HT-29 (cell line): ENCODE results near the gene TTC16. TPM values are rescaled to one million over a fixed set of nuclear protein-coding genes. Genes with fewer than 3 reads are reported as not detected.
"Not testable (repeated sequence)": the region's sequence is repeated elsewhere in the genome, so short reads cannot be mapped to it uniquely, and the experiment has no call there.

Experiments used
- DNase-seq: peaks from one replicate; pipeline ENCODE4 v3.0.0-alpha.2; 2015; ENCODE audit warnings: low spot score
- total RNA-seq: library from RNA; depleted of rRNA; stranded (reverse); fragments of >200 nt; shearing (Covaris generic); gene quantifications from 2 replicates; pipeline ENCODE4 v1.2.3, GENCODE V29; 2014; rRNA removed

The TTC16 gene
- total RNA-seq, 1 experiment from 2014 or later = not detected

GRCh38 chr9:127780909-127781308 lies 65.0 kb downstream of the TTC16 start:
- not testable (repeated sequence) for DNase-seq

Other genes starting within 250 kb of the TTC16 start
- gene STXBP1, start 103.8 kb upstream of the TTC16 start, total RNA-seq = 6.3 and 8.0 TPM in 2 replicates
- gene CFAP157, start 9.1 kb upstream of the TTC16 start, total RNA-seq = 0.26 and 0.28 TPM in 2 replicates
- gene PTRH1, start 416 bp upstream of the TTC16 start, total RNA-seq = 45.5 and 49.6 TPM in 2 replicates
- 14.3 and 18.9 TPM in 2 replicates for gene TOR2A, start 19.2 kb downstream of the TTC16 start, total RNA-seq
- not detected in 2 replicates for gene SH2D3C, start 62.6 kb downstream of the TTC16 start, total RNA-seq
- 42.6 and 45.4 TPM in 2 replicates for gene CDK9, start 70.0 kb downstream of the TTC16 start, total RNA-seq
- 180 and 200 TPM in 2 replicates for gene FPGS, start 86.8 kb downstream of the TTC16 start, total RNA-seq
- gene ENG, start 138.6 kb downstream of the TTC16 start, total RNA-seq = 6.1 and 6.4 TPM in 2 replicates
- gene AK1, start 161.6 kb downstream of the TTC16 start, total RNA-seq = 85.0 and 101 TPM in 2 replicates
- gene ST6GALNAC6, start 183.5 kb downstream of the TTC16 start, total RNA-seq = 14.5 and 16.6 TPM in 2 replicates
- 60.1 and 84.2 TPM in 2 replicates for gene ST6GALNAC4, start 201.0 kb downstream of the TTC16 start, total RNA-seq
- 1.2 and 3.8 TPM in 2 replicates for gene PIP5KL1, start 214.7 kb downstream of the TTC16 start, total RNA-seq
- 44.3 and 47.0 TPM in 2 replicates for gene DPM2, start 221.8 kb downstream of the TTC16 start, total RNA-seq